ENCODE measurements around the gene SAMD1.

The SAMD1 gene

GRCh38 chr19:14113762-14114414 lies 23.3 kb upstream of the SAMD1 start:
- no peak for DNase-seq (ENCODE audit: low read depth in 2 of 2)

- no peak for DNase-seq (ENCODE audit: low read depth in 2 of 2)
Observed at GRCh38 chr19:14112809-14113385, 22.3 kb upstream of the SAMD1 start.

GRCh38 chr19:14112051-14112808 lies 21.7 kb upstream of the SAMD1 start:
- DNase-seq (ENCODE audit: low read depth in 2 of 2) = no peak

GRCh38 chr19:14111486-14111885 lies 20.9 kb upstream of the SAMD1 start:
- no peak for DNase-seq (ENCODE audit: low read depth in 2 of 2)

- no peak for DNase-seq (ENCODE audit: low read depth in 2 of 2)
Observed at GRCh38 chr19:14110650-14111049, 20.1 kb upstream of the SAMD1 start.

GRCh38 chr19:14107581-14108461 lies 17.3 kb upstream of the SAMD1 start:
- DNase-seq (ENCODE audit: low read depth in 2 of 2) = no peak

GRCh38 chr19:14106840-14107239 lies 16.3 kb upstream of the SAMD1 start:
- DNase-seq (ENCODE audit: low read depth in 2 of 2) = no peak

- no peak for DNase-seq (ENCODE audit: low read depth in 2 of 2)
Observed at GRCh38 chr19:14105680-14106079, 15.1 kb upstream of the SAMD1 start.

GRCh38 chr19:14103310-14103709 lies 12.8 kb upstream of the SAMD1 start:
- no peak for DNase-seq (ENCODE audit: low read depth in 2 of 2)

GRCh38 chr19:14102756-14103155 lies 12.2 kb upstream of the SAMD1 start:
- no peak for DNase-seq (ENCODE audit: low read depth in 2 of 2)

GRCh38 chr19:14102102-14102696 lies 11.6 kb upstream of the SAMD1 start:
- DNase-seq (ENCODE audit: low read depth in 2 of 2) = no peak

GRCh38 chr19:14101003-14101545 lies 10.5 kb upstream of the SAMD1 start:
- DNase-seq (ENCODE audit: low read depth in 2 of 2) = no peak

GRCh38 chr19:14097532-14098151 lies 7.1 kb upstream of the SAMD1 start:
- no peak for DNase-seq (ENCODE audit: low read depth in 2 of 2)

- DNase-seq (ENCODE audit: low read depth in 2 of 2) = no peak
Observed at GRCh38 chr19:14096272-14096992, 5.9 kb upstream of the SAMD1 start.

GRCh38 chr19:14094854-14095253 lies 4.3 kb upstream of the SAMD1 start:
- DNase-seq (ENCODE audit: low read depth in 2 of 2) = no peak

- DNase-seq (ENCODE audit: low read depth in 2 of 2) = no peak
Observed at GRCh38 chr19:14093117-14093823, 2.7 kb upstream of the SAMD1 start.

- DNase-seq (ENCODE audit: low read depth in 2 of 2) = no peak
Observed at GRCh38 chr19:14091813-14092462, 1.4 kb upstream of the SAMD1 start.

- DNase-seq (ENCODE audit: low read depth in 2 of 2) = peak; percentile 29 to 36
Observed at GRCh38 chr19:14091081-14091812, 696 bp upstream of the SAMD1 start.

All from fibroblast of skin of left quadriceps (primary cell).